ENCODE measurements around the gene UST.
"Not testable (repeated sequence)": the region's sequence is repeated elsewhere in the genome, so short reads cannot be mapped to it uniquely, and the experiment has no call there.

UST gene

DNA sequence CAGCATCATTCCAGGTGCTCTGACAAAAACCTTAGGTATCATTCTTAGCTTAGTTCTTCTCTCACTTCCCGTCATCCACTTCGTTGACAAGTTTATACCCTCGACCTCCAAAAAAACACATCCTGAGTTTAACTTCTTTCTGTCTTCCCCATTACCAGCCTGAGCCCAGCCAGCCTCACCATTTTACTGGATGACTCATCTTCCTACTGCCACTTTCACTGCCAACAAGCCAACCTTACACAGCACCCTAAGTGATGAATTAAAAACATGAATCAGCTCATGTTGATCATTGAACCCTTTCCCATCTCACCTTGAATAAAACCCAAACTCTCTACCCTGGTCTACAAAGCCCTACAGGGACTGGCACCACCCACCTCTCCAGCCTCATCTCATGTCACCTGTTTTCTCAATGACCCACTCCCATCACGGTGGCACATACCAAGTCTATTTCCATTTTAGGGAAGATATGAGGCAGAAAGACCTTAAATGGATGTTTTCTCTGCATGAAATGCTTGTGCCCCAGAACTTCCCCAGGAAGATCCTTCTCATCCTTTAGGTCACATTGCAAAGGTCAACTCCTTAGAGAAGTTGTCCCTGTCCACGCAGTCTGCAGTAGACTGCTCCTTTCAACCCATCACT lies 9.9 kb upstream of the UST start:
- no peak for DNase-seq

GRCh38 chr6:148737806-148738205 lies 9.0 kb upstream of the UST start:
- no peak for DNase-seq

- DNase-seq, result no peak
Measured at GRCh38 chr6:148738946-148739821, 7.6 kb upstream of the UST start.

DNA sequence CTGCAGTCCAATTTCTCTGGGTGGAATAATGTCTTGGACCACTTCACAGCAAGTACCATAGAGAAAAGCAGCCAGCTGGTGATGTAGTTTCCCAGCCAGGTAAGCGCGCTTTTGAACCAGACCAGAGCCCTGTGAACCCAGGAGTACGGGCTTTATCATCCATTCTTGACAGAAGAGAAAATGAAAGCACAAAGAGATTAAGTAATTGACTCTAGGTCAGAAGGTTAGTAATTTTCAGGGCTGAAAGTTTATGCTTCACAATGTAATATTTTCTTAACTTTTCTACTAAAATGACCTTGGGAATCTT lies 7.1 kb upstream of the UST start:
- DNase-seq, result no peak

DNA sequence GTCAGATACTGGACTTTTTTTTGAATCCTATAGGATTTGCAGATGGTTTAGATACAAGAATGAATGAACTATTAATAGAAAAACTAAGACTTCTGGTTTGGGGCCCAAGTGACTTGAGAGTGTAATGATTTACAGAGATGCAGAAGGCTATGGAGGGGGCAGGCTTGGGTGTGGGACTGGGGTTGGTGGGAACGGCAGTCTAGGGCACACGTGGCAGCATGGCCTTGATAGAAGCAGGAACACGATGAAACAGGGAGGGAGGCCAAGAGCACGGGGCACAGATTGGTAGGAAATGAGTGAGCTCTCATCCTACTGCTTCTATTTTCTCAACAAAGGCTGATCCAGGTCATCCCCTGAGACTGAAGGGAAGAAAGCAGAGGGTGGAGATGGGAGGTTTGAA lies 3.4 kb upstream of the UST start:
- no peak for DNase-seq

DNA sequence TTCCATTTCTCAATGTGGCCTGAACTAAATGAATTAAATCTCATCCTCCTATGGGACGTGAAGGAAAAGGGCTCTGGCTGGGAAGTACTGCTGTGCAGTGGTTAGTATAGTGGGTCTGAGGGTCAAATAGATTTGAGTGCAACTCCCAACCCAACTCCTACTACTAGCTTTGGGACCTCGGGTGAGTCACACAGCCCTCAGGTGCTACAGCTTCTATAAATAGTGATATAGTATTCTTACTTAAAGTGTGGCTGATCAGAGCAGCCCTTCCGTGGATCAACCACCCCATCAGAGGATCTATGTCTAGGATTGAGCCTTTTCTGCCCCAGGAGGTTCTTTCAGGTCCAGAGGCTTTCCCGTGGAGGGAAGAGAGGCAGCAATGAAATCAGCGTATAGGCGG lies 904 bp upstream of the UST start:
- no peak for DNase-seq

DNA sequence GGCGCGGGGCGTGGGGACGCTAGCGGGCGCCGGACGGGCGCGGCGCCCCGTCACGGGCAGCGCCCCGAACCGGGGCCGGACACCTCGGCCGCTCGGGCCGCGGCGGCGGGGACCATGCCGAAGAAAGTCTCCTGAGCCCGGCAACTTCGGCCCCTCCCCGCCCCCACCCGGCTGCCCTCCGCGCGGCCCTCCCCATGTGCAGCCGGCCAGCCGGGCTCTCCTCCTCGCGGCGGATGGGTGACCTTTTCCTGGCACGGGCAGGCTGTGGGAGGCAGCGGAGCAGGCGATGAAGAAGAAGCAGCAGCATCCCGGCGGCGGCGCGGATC lies 278 bp downstream of the UST start:
- peak; percentile 48 for DNase-seq

GRCh38 chr6:148747471-148748165 lies 788 bp downstream of the UST start:
- DNase-seq, result peak; percentile 40

DNA sequence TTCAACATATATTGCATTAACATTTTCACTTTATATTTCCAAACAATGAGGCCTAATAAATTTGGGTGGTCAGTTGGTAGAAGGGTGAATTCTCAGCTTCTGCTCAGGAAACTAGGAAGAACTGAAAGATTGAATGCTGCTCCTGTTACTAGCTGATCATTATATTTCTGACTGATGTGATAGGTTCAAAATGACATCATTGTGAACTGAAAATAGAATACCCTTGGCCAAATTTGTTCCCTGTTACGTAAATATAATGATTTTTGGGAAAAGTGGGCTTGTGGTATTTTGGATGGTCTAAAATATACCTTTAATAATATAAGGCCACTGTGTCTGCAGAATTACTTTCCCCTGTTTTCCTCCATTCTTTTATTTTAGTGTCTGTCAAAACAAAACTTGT lies 2.8 kb downstream of the UST start:
- DNase-seq, result no peak

GRCh38 chr6:148750838-148751792 lies 4.3 kb downstream of the UST start:
- no peak for DNase-seq

DNA sequence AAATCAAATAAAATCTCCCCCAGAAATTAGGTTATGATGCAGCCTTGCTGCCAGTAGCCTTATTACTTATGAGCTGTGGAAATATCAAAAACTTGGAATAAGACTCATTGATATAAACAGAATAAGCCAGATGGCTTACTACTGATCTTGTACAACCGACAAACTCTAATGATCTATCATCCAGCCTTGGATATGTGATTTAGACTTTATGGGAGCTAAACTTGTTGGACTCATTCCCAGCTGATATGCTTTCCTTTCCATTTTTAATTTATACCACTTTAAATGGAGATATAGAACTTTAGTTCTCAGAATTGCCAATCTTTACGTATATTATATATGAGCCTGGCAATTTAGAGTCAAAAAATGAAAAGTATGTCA lies 5.0 kb downstream of the UST start:
- no peak for DNase-seq

DNA sequence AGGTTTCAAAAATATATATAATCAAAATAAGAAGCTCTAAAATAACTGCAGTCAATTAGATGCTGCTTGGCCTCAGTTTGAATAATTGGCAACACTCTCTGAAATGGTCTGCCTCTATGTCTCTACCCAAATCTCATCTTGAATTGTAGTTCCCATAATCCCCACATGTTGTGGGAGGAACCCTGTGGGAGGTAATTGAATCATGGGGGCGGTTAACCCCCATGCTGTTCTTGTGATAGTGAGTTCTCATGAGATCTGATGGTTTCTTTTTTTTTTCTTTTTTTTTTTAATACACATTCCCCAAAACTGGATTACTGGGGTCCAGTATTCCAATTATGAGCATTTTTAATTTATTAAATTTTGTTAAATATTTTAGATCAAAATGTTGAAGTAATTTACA lies 8.5 kb downstream of the UST start:
- not testable (repeated sequence) for DNase-seq

- DNase-seq, result no peak
Measured at GRCh38 chr6:148757944-148758480, 11.2 kb downstream of the UST start.

DNA sequence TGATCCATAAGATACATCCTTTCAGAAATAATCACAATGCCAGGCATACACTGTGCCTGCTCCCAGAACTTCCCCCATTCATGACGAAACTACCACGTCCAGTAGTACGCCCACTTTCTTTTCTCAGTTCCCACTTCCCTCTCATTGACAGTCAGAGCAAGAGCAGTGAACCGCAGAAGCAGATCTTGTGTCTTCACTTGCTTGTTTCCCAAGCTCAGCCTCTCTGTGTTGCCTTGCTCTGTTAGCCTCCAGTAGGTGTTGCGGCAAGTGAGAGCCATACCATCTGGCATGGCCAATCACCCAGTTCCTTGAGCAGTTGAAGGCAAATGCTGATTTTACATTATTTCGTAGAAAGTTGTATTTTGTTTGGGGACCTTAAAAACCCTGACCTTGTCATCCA lies 11.7 kb downstream of the UST start:
- DNase-seq, result no peak

- no peak for DNase-seq
Measured at GRCh38 chr6:148760258-148760534, 13.4 kb downstream of the UST start.

GRCh38 chr6:148760568-148761526 lies 14.0 kb downstream of the UST start:
- DNase-seq, result peak; percentile 75

DNA sequence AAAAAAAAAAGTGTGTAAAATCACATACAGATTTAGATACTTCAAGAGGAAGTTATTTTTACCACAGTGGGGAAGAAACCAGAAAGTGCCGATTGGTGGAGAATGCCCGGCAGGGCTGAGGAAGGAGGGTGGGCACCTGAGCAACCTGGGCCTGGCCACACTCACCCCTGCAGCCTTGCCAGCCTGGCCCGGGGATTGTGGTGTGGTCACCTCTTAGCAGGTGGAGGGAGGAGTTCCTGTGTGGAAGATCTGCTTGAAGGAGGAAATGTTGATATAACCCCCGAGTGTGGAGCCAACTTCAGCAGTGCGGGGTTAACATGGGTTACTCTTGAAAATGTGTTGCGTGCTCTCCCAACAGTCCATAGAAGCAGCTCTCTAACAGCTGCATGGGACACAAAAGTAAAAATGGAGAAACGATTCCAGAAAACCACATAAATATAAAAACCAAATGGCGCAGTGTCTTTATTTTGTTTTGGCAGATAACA lies 14.7 kb downstream of the UST start:
- peak; percentile 15 for DNase-seq

DNA sequence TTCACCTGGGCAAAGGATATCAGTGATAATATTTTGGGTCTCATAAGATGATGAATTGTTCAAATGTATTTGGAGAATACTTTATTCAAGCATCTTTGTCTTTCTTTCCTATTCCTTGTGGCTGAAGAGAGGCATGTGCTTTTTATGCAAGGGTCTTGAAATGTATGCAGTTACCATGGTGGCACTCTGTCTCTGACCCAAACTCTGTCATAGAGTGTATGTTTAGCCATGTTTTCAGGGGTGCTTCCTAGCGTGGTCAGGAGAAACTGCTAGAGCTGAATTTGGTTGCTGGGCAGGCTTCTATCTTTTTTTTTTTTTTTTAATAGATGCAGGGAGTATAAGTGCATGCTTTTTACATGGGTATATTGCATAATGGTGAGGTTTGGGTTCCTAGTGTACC lies 15.4 kb downstream of the UST start:
- DNase-seq, result no peak

DNA sequence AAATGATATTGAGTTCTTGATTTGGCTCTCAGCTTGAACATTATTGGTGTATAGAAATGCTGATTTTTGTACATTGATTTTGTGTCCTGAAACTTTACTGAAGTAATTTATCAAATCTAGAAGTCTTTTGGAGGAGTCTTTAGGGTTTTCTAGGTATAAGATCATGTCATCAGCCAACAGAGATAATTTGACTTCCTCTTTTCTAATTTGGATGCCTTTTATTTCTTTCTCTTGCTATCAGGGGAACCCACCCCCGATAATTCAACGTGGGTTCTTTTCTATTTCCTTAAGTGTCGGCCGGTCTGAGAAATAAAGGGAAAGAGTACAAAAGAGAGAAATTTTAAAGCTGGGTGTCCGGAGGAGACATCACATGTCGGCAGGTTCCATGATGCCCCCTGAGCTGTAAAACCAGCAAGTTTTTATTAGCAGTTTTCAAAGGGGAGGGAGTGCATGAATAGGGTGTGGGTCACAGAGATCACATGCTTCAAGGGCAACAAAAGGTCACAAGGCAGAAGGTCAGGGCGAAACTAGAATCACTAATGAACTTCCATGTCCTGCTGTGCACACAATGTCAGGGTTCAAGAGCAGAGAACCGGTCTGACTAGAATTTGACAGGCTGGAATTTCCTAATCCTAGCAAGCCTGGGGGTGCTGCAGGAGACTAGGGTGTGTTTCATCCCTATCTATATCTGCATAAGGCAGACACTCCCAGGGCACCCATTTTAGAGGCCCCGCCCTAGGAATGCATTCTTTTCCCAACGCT lies 17.6 kb downstream of the UST start:
- DNase-seq, result not testable (repeated sequence)

GRCh38 chr6:148765898-148766808 lies 19.3 kb downstream of the UST start:
- no peak for DNase-seq
